HG02610 (cell line): Measurements from ENCODE around the gene DPAGT1.
"Not testable (repeated sequence)": the region's sequence is repeated elsewhere in the genome, so short reads cannot be mapped to it uniquely, and the experiment has no call there.

ENCODE experiments used
- ATAC-seq: cut with Tn5 transposase; IDR thresholded peaks from one replicate; pipeline ENCODE4 v1.9.1; 2021; ENCODE audit warnings: mild to moderate bottlenecking, moderate library complexity; ENCODE audit not compliant: unreplicated experiment

DPAGT1 gene

GRCh38 chr11:119062779-119063178 lies 38.9 kb downstream of the DPAGT1 start:
- ATAC-seq, result no peak

- ATAC-seq, result no peak
Measured at GRCh38 chr11:119061256-119061655, 40.4 kb downstream of the DPAGT1 start.

- not testable (repeated sequence) for ATAC-seq
Measured at GRCh38 chr11:119059128-119059527, 42.5 kb downstream of the DPAGT1 start.

GRCh38 chr11:119057000-119057769 lies 44.5 kb downstream of the DPAGT1 start, which contains the start of gene HYOU1:
Gene HYOU1 (minus strand): TSS chr11:119057205. CDS start chr11:119056160, 1,045 bp downstream.
- peak; percentile 93 for ATAC-seq

DNA sequence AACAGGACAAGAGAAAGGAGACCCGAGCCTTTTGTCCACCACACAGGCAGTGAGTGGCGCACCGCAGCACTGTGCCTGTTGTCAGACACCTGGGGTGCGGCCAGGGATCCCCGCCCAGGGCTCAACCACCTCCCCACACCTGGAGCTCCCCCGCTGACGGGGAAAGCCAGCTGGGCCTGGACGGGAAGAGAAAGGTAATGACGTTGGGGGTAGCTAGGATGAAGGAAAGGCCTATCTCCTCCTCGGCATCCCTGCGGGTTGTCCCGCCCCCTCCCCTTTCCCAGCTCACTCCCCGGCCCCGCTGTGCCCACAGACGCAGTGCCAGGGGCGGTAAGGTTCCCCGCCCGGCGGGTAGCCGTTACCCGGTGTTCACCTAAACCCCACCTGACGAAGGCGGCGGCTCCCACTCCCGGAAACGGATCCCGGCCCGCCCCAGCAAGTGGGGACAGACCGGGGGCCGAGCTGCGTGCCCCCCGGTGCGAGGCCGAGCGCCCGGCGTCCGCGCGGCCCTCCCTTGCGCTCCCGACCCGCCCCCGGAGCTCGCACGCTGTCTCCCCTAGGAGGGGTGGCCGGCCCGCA lies 45.1 kb downstream of the DPAGT1 start:
- ATAC-seq, result peak; percentile 3

DNA sequence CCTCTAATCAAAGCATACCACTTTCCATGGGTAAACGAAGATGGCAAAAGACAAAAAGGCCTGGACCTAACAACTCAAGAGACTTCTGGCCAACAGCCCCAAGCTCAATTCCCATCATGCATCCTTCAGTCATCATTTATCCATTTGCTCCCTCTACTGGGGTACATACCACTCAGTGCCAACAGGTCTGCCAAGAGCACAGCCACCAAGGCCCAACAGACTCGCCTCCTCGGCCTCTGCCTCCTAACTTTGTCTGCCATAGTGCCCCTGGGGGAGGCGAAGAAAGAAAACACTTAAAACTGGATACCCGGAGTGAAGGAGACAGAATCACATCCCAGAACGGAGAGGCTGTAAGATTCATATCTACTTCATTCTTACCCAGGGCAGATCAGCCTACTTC lies 45.8 kb downstream of the DPAGT1 start:
- ATAC-seq, result no peak

- no peak for ATAC-seq
Measured at GRCh38 chr11:119054418-119054817, 47.2 kb downstream of the DPAGT1 start.

DNA sequence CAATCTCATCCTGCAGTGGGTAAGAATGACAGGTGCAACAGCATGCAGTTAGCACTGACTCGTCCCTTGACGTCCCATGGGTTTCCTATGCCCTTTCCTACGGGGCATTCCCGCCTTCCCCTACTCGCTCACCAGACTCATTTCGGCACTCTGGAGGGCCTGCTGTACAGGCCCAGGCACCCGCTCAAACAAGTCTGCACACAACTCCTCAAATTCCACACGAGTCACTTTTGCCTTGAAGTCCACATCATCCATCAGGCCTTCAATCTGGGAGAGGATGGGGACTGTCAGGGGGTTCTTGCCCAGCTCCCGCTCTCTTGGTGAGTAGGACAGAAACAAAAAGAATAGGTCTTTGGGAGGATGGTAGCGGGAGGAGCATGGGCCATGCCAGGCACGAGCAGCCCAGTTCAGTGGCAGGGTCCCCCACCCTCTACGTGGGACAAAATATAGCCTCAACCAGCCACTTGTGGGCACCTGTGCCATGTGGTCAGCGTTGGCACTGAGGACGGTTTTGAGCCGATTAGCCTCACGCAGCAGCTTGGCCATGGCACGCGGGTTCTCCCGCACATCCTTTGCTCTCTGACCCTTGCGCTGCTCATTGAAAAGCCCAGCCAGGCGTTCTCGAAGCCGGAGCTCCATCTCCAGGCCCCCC lies 49.4 kb downstream of the DPAGT1 start:
- no peak for ATAC-seq

- ATAC-seq, result peak; percentile 71
Measured at GRCh38 chr11:119051440-119052162, 50.1 kb downstream of the DPAGT1 start.

GRCh38 chr11:119049081-119049480 lies 52.6 kb downstream of the DPAGT1 start:
- ATAC-seq, result no peak

DNA sequence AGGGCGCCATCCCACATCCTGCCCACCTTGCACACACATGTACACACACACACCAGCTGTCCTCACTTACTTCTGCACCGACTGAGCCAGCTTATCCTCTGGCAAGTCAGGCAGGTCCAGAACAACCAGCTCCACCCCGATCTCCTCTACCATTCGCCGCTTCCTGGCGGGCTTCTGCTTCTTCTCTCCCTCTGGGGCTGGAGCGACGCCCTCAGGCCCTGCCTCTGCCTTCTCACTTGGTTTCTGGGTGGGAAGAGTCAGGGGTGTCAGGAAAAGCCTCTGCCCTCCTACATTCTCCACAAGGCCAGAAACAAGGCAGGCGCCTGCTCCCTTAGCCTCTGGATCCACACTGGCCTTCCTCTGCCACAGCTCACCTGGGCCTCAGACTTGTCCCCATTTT lies 53.0 kb downstream of the DPAGT1 start:
- ATAC-seq, result no peak

- ATAC-seq, result no peak
Measured at GRCh38 chr11:119047205-119047604, 54.4 kb downstream of the DPAGT1 start.
